Raji (cell line): ENCODE results near the gene SRPRB.

ENCODE experiments used
- POLR2A ChIP-seq: IDR thresholded peaks from 2 replicates; pipeline ENCODE4 v1.6.1; 2011; ENCODE audit warnings: low read depth, low read length, control low read depth; ENCODE audit not compliant: insufficient read depth

SRPRB gene

GRCh38 chr3:133831966-133832801 is 26.6 kb downstream of the SRPRB start:
- TF ChIP-seq POLR2A, result no peak

DNA sequence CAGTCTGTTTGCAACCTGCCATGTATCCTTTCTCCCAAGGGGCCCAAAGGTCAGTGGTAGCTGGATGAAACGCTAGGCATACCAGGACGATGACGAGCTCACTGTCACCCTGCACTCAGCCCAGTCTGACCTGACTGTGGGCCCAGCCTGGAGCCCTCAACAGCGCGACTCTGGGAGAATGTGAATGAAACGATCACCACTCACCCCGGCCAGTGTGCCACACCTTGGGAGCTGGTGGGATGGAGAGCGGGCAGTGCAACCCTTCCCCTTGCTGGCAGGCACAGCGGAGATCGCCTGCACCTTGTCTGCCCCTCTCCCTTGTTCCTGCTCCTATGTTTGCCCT is 27.2 kb downstream of the SRPRB start:
- TF ChIP-seq POLR2A, result no peak

DNA sequence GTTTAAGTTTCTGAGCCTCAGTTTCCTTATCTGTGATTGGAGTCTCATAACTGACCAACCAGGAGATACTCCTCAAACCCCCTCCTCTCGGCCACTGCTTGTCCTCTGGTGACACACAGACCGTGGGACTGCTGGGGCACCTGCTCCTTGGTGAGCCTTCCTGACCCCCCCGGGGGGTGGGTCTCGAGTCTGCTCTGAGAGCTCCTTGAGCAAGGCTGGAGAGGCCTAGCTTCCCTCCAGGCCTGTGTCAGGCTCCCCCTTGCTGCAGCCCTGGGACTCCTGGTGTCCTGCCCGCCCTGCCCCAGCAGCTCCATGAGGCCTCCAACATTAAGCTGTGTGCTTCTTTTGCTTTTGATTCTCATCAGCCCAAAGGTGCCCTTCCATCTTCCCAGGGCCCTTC is 27.7 kb downstream of the SRPRB start:
- no peak for TF ChIP-seq POLR2A

- TF ChIP-seq POLR2A, result no peak
These were observed 28.4 kb downstream of the SRPRB start for GRCh38 chr3:133833880-133834620.

GRCh38 chr3:133834621-133835417 is 29.2 kb downstream of the SRPRB start:
- no peak for TF ChIP-seq POLR2A

- no peak for TF ChIP-seq POLR2A
These were observed 29.8 kb downstream of the SRPRB start for GRCh38 chr3:133835418-133835743.

DNA sequence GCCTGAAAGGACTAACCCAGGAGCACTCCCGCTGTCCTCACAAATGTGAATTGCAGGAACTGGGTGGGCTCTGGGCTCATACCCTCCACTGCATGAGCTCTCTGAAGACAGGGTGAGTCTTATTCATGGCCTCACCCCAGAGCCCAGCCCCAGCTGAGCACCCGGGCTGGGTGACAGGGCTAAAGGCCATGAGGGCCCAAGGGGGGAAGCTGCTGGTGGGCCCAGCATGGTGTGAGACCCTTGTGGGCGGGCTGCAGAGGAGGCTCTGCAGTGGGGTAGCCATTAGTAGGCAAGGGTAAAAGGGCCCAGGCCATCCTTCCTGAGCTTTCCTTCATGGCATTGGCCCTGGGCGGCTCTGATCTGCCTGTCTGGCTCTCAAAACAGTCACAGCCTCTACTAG is 30.3 kb downstream of the SRPRB start:
- TF ChIP-seq POLR2A, result no peak

DNA sequence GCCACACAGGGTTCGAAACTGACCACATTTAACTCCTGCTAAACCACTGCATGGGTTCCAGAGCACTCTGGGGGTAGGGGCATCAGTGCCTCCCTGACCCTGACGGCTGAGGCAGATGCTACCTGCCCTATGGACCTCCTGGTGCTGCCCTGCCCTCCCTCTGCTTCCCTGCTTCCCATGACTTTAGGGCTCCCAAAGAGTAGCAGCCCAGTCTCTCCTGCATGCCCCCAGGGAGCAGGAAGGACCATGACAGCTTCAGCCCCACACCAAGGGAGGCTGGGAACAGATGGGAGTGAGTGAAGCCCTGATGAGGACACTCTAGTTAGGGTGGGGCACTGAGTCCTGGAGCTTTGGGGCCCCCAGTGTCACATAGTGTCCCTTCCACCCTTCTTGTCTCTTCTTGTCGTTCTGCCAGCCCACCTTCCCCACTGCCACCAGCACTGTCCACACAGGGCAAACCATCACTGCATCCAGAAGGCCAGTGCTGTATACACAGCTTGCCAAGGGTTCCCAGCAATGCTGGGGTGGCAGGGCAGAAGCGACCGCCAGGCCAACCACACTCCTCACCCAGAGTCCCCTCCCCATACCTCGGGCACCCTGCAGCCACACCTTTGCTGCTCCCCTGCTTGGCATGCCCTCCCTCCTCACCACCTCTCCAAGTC is 31.0 kb downstream of the SRPRB start:
- no peak for TF ChIP-seq POLR2A

DNA sequence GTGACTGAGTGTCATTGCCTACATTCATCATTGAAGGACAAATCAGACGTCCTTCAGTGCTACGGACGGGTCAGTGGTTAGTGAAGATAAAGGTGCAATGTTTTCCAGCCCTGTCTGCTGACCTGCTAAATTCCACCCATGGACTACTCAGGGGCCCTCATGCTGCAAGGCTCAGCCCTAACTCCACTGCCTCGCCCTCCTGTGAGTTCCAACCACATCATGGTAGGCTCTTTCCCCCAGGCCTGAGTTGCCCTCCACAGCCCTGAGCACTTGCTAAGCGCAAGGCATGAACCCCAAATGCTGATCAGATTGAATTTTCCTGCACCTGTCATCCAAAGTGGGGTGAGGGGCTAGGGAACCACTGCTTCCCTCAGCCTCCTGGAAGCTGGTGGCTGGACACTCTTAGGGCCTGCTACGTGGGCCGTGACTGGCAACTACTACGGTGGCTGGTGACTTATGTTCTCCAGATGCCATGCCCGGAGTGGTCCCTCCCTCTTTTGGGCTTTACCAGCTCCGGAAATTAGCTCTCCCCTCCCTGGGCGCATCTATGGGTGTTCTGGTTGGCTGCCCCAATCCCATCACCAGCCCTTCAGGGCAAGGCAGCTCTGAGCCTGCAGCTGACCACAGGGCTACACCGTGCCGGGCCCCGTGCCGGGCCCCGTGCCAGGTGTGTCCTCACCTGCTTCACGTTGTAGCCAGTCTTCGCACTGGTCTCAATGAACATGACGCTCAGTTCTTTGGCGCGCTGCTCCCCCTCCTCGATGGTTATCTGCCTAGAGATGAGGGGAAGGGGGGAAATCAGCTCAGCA is 32.1 kb downstream of the SRPRB start:
- TF ChIP-seq POLR2A, result no peak

DNA sequence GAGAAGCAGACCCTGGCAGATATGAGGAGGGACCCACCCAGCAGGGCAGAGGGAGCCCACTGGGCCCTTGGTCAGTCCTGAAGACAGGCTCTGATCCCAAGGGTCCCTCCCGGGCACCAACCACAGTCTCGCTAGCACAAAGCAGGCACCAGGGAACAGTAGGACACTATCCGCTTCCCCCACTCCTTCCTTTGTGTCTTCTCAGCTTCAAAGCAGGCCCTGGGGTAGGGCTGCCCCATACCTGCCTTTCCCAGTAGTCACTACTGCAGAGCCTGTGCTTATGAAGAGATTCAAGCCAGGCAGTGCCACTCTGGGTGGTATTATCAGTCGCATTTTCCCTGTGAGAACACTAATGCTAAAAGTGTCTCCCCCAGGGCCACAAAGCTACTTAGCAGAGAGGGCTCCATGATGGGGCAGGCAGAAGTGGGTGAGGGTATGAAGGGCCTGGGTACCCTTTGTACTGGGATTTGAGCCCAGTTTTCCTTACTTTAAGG is 32.7 kb downstream of the SRPRB start:
- no peak for TF ChIP-seq POLR2A

DNA sequence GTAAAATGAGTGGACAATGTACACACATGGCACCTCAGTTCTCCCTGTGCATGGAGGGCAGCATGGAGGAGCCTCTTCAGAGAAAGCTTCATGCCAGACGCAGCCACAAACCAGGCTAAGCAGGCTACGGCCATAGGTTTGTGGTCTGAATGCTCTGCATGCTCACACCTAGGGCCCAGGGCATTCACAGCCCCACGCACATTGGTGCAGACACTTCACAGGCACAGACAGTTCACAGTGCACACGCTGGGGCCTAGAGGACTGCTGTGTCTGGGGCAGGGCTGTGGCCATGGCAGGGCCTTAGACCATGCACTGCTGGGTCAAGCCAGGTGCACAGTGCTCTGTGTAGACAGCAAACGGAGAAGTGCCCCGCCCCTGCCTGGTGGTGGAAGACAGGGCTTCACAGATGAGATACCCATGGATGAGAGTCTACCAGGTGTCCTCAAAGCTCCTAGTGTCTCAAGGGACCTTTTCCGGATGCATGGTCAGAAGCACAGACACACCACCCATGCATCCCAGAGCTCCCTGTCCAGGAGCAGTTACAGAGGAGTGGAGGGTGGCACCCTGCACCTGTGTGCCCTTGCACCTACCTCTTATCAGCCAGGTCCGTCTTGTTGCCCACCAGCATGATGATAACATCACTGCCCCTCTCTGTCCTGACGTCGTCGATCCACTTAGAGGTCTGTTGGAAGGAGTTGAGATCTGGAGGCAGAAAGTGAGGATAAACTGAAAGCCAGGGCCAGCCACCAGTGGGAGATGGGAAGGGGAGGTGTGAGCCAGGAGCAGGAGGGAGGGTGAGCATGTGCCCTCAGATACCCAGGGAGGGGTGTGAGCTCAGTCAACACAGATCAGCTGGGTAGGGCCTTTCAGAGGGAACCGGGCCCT is 33.5 kb downstream of the SRPRB start:
- TF ChIP-seq POLR2A, result no peak

DNA sequence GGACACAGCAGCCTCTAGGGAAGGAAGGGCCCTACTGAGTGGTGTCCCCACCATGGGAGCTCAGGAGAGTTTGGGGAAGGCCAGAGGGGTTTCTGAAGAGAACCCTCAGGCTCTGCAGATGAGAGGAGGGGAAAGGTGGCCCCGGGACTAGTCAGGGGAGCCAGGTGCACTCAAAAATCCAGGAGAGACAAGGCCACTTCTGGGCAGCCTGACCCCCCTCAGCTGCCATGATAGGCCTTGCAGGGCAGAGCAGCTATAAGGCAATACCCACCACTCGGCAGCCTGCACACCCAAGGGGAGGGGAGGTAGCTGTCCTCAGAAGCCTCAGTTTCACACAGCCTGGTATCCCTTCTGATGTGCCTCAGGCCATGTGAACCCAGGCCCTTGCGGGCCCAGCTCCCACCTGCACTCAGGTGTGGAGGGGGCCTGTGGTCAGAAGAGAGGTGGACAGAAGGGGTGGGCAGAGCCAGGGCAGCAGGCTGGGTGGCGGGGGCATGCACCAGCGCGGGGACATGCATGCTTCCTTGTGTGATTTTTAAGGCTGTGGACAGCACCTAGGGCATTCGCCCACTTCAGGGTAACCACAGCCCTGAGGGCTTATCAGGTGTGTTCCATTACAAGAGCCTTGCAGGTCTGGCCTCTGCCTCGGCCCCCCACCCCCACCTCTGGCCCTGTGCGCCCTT is 34.6 kb downstream of the SRPRB start:
- TF ChIP-seq POLR2A, result no peak

DNA sequence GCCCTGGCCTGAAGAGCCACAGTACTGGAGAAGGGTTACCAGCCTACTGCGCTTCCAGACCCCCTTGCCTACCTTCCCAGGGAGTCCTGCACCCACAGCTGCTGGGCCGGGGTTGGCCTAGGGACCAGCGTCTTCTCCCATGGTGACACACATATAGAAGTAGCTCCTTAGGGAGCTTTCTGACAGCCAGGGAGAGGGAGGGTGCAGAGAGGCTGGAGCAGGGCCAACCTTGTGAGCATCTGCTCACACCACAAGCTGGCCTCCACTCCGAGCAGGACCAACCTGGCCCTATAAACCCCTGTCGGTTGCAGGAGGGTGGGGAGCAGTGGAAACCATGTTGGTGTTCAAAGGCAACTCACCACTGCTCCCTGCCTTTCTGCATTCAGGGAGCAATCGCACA is 35.2 kb downstream of the SRPRB start:
- no peak for TF ChIP-seq POLR2A
